B cell (primary cell): ENCODE measurements around the gene ARGFX.

Source experiments
- EZH2 ChIP-seq: IDR thresholded peaks from 2 replicates; pipeline ENCODE4 v1.6.1; 2012; ENCODE audit warnings: borderline replicate concordance, low read depth, mild to moderate bottlenecking, moderate library complexity, low read length; ENCODE audit not compliant: insufficient read depth, poor library complexity, severe bottlenecking
- TF ChIP-seq, protein P1 (sequence below): fragments of 200-600 bp; IDR thresholded peaks from one replicate; pipeline ENCODE4 v1.8.0; 2022; ENCODE audit warnings: antibody characterized with exemption, mild to moderate bottlenecking

GRCh38 chr3:121545049-121545573 is 22.6 kb upstream of the ARGFX start:
- TF ChIP-seq, protein P1, sequence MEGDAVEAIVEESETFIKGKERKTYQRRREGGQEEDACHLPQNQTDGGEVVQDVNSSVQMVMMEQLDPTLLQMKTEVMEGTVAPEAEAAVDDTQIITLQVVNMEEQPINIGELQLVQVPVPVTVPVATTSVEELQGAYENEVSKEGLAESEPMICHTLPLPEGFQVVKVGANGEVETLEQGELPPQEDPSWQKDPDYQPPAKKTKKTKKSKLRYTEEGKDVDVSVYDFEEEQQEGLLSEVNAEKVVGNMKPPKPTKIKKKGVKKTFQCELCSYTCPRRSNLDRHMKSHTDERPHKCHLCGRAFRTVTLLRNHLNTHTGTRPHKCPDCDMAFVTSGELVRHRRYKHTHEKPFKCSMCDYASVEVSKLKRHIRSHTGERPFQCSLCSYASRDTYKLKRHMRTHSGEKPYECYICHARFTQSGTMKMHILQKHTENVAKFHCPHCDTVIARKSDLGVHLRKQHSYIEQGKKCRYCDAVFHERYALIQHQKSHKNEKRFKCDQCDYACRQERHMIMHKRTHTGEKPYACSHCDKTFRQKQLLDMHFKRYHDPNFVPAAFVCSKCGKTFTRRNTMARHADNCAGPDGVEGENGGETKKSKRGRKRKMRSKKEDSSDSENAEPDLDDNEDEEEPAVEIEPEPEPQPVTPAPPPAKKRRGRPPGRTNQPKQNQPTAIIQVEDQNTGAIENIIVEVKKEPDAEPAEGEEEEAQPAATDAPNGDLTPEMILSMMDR, result no peak
- TF ChIP-seq EZH2, result no peak
